Endometrial microvascular endothelial cells (primary cell): ENCODE data around the gene CCDC59. TPM values are rescaled to one million over a fixed set of nuclear protein-coding genes. Genes with fewer than 3 reads are reported as not detected.
"Not testable (repeated sequence)": the region's sequence is repeated elsewhere in the genome, so short reads cannot be mapped to it uniquely, and the experiment has no call there.

Source experiments
- in situ Hi-C: cut with HindIII; loops from 2 replicates; pipeline ENCODE4 v1.10.0; 2017; ENCODE audit warnings: low sequenced_read_pairs, low pct_unique_long_range_greater_than_20kb; ENCODE audit errors: inconsistent ontology term
- total RNA-seq: library from RNA; depleted of rRNA; stranded (reverse); fragments of >200 nt; gene quantifications from one replicate; pipeline ENCODE4 v1.2.3, GENCODE V29; 2015; ENCODE audit errors: inconsistent ontology term

CCDC59 gene, protein sequence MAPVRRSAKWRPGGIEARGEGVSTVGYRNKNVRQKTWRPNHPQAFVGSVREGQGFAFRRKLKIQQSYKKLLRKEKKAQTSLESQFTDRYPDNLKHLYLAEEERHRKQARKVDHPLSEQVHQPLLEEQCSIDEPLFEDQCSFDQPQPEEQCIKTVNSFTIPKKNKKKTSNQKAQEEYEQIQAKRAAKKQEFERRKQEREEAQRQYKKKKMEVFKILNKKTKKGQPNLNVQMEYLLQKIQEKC
- total RNA-seq, result 54.4 TPM

GRCh38 chr12:82358200-82359114 lies at the start of gene CCDC59, which contains the start of gene METTL25:
Gene CCDC59 (minus strand): TSS chr12:82358387. CDS start chr12:82358376, 11 bp downstream.
Gene METTL25 (plus strand): TSS chr12:82358529. CDS start chr12:82358566, 37 bp downstream.
- in situ Hi-C loops, result no loop called here

GRCh38 chr12:82407481-82407880 lies 49.3 kb upstream of the CCDC59 start:
- in situ Hi-C loops, result no loop called here

GRCh38 chr12:82406651-82407050 lies 48.5 kb upstream of the CCDC59 start:
- in situ Hi-C loops, result no loop called here

- in situ Hi-C loops, result no loop called here
Measured at GRCh38 chr12:82400819-82401218, 42.6 kb upstream of the CCDC59 start.

DNA sequence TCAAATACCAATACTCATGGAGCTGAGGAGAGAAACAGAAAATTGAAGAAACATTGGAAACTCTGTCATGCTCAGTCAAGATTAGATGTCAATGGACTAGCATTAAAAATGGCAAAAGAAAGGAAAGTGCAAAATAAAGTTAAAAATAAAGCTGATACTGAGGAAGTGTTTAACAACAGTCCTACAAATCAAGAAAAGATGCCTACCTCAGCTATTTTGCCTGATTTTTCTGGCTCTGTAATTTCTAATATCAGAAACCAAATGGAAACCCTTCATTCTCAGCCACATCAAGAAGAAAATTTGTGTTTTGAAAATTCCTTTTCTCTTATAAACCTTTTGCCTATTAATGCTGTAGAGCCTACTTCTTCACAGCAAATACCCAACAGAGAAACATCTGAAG lies 40.7 kb upstream of the CCDC59 start:
- in situ Hi-C loops, result no loop called here

DNA sequence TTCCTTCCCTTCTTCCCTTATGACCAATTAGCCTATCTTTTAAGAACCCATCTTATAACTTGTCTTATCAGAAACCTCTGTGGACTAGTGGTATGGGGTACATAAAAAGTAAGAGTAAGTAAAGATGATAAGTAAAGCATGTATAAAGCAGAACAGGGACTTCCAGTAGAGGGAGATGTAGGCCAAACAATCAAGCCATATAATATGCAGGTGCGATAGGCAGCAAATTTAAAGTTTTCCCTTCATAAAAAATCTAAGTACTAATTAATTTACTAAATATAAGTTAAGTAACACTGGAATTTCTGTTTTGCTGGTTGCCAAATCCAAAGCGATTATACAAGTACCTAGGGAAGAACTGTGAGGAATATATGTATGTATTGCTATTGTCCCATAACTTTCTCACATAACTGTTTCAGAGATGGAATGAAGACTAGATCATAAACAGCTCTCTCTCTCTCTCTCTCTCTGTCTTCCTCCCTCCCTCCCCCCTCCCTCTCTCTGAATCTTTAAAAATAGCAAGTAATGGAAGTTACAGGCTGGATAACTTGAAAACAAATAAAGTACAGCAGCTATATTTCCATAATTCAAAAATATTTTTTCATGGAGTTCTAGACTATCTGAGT lies 25.9 kb upstream of the CCDC59 start:
- in situ Hi-C loops, result no loop called here

DNA sequence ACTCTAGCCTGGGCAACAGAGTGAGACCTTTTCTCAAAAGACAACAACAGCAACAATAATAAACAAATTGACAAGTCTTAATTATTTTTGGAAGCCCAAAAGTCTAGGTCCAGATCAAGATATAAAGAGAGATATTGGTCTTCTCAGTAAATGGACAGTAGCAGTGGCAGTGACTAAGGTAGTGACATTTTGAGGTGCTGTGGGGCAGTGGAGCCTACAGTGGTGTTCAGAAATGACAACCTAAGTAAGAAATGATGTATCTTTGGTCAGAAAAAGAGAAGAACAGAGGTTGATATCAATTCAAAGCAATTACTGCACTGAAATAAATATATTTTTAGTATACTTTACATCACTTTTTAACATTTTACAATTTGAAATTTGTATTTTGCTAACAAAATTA lies 20.8 kb upstream of the CCDC59 start:
- in situ Hi-C loops, result no loop called here

- in situ Hi-C loops, result no loop called here
Measured at GRCh38 chr12:82375201-82375600, 17.0 kb upstream of the CCDC59 start.

DNA sequence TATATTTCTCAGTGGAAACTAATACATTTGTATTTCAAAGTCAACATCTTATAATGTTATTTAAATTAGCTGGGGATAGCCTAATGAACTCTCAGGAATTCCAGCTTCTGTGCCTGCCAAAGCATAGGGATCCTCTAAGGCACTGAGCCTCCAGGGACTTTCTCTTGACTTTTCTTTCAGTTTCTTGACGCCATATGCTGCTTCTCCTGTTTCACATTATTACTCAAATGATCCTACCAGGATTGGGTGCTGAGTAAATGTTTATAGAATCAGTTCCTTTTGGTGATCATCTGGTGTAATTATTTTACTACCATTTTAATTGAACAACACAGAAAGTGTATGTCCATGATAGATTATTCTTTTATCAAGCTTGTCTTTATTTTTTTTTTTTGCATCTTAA lies 8.0 kb upstream of the CCDC59 start:
- in situ Hi-C loops, result no loop called here

GRCh38 chr12:82363990-82364389 lies 5.8 kb upstream of the CCDC59 start:
- in situ Hi-C loops, result no loop called here

DNA sequence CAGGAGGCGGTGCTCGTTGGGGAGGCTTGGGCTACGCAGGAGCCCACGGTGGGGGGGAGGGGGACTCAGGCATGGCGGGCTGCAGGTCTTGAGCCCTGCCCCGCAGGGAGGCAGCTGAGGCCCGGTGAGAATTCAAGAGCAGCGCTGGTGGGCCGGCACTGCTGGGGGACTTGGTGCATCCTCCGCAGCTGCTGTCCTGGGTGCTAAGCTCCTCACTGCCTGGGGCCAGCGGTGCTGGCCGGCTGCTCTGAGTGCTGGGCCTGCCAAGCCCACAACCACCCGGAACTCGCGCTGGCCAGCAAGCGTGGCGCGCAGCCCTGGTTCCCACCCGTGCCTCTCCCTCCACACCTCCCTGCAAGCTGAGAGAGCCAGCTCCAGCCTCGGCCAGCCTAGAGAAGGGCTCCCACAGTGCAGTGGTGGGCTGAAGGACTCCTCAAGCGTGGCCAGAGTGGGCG lies 3.3 kb upstream of the CCDC59 start:
- in situ Hi-C loops, result no loop called here

GRCh38 chr12:82360834-82361233 lies 2.6 kb upstream of the CCDC59 start:
- in situ Hi-C loops, result not testable (repeated sequence)

DNA sequence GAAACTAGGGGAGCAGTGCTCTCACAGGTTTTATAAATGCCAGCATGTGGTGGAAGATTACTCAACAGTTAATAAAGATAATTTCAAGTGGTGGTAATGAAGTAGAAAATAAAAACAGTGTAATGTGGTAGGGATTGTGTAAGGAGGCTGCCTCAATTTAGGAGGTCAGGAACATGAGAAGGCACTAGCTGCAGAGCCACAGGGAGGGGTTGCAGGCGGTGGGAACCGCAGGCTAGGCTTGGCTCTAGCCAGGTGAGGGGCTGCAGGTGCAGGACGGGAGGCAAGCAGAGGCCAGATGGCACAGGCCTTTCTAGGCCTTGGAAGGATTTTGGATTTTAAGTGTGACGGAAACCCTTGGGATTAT lies 910 bp upstream of the CCDC59 start:
- in situ Hi-C loops, result no loop called here

- in situ Hi-C loops, result no loop called here
Measured at GRCh38 chr12:82357845-82358199, 365 bp downstream of the CCDC59 start.

- in situ Hi-C loops, result no loop called here
Measured at GRCh38 chr12:82357340-82357739, 847 bp downstream of the CCDC59 start.

GRCh38 chr12:82351390-82351789 lies 6.8 kb downstream of the CCDC59 start:
- in situ Hi-C loops, result no loop called here

DNA sequence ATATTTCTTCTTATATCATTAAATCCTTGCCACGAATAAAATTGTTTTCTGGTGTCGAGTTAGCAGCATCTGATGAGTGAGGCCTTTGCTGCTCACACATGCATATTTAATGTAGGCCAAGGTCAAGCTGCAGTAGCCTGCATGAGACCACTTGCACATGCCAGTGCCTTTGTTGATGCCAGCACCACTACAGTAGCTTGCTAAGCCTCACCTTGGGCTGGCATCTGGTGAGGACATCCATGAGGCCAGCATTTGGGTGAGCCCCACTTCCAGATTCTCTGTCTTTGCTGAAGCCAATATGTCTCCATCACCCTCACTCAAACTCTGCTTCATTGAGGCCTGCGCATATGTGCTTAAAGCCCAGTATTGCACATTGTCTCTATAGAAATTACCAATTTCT lies 8.0 kb downstream of the CCDC59 start:
- in situ Hi-C loops, result no loop called here

DNA sequence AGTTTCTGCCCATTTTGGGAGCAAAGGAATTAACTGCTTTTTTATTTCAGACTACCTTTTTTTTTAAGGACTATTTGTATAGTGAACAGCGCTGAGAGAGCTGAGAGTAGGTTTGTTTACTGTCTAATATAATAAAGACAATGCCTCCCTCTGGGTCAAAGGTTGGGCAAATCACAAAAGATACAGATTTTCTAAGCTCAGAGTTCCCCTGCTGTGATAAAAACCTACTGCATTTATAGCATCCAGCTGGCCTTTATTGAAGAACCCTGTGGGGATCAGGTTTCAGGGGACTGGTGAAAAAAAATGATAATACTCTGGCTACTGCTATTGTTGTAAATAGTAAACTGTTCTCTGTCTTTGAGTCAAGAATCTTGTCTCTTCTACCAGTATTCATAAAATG lies 28.7 kb downstream of the CCDC59 start:
- in situ Hi-C loops, result no loop called here

DNA sequence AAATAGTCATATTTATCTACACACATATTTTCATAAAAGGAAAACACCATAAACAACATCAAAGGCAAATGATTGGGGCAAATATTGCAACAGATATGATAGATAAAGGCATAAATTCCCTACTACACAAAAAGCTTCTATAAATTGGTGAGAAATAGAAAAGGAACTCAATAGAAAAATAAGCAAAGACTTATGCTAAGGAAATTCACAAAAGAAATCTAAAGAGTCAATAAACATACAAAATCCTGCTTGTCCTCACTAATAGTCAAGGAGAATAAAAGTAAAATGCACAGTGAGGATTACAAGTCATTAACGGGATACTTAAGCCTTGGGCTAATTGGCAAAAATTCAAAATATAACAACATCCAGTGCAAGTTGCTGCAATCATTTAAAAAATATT lies 30.3 kb downstream of the CCDC59 start:
- in situ Hi-C loops, result no loop called here
